Testis (tissue), 2 donors: Measurements from ENCODE around the gene UBAP2L.

Experiments used
- POLR2A ChIP-seq: fragments of 450-650 bp; IDR thresholded peaks from one replicate; pipeline ENCODE4 v1.6.1; 2017; ENCODE audit warnings: antibody characterized with exemption, mild to moderate bottlenecking, moderate library complexity
- TF ChIP-seq, protein P1 (sequence below), 3 experiments: fragments of 450-650 bp in 2 of 3; fragments of 200-600 bp in 1 of 3; sonication (generic) in 1 of 3; IDR thresholded peaks; one replicate each; pipeline ENCODE4 v1.5.1; 2016 to 2019; ENCODE audit warnings: antibody characterized with exemption in 3 of 3, mild to moderate bottlenecking in 2 of 3, moderate library complexity in 1 of 3

- TF ChIP-seq, protein P1, sequence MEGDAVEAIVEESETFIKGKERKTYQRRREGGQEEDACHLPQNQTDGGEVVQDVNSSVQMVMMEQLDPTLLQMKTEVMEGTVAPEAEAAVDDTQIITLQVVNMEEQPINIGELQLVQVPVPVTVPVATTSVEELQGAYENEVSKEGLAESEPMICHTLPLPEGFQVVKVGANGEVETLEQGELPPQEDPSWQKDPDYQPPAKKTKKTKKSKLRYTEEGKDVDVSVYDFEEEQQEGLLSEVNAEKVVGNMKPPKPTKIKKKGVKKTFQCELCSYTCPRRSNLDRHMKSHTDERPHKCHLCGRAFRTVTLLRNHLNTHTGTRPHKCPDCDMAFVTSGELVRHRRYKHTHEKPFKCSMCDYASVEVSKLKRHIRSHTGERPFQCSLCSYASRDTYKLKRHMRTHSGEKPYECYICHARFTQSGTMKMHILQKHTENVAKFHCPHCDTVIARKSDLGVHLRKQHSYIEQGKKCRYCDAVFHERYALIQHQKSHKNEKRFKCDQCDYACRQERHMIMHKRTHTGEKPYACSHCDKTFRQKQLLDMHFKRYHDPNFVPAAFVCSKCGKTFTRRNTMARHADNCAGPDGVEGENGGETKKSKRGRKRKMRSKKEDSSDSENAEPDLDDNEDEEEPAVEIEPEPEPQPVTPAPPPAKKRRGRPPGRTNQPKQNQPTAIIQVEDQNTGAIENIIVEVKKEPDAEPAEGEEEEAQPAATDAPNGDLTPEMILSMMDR (IDR thresholded peaks at IDR 0.05), result no peak
- no peak for TF ChIP-seq POLR2A
These were observed 43.7 kb downstream of the UBAP2L start for GRCh38 chr1:154264454-154264853.
